ENCODE measurements around the gene RUFY1.
"Not testable (repeated sequence)": the region's sequence is repeated elsewhere in the genome, so short reads cannot be mapped to it uniquely, and the experiment has no call there.

GRCh38 chr5:179650245-179650644 lies 99.9 kb downstream of the RUFY1 start:
- TF ChIP-seq POLR2A (IDR thresholded peaks at IDR 0.05); CTCF (IDR thresholded peaks at IDR 0.05); EP300 (IDR thresholded peaks at IDR 0.05; ENCODE audit: low read depth); POLR2AphosphoS5 (IDR thresholded peaks at IDR 0.05): not testable (repeated sequence)

All from transverse colon (tissue), 4 donors.